ENCODE measurements around the gene PNKP.

PNKP gene

DNA sequence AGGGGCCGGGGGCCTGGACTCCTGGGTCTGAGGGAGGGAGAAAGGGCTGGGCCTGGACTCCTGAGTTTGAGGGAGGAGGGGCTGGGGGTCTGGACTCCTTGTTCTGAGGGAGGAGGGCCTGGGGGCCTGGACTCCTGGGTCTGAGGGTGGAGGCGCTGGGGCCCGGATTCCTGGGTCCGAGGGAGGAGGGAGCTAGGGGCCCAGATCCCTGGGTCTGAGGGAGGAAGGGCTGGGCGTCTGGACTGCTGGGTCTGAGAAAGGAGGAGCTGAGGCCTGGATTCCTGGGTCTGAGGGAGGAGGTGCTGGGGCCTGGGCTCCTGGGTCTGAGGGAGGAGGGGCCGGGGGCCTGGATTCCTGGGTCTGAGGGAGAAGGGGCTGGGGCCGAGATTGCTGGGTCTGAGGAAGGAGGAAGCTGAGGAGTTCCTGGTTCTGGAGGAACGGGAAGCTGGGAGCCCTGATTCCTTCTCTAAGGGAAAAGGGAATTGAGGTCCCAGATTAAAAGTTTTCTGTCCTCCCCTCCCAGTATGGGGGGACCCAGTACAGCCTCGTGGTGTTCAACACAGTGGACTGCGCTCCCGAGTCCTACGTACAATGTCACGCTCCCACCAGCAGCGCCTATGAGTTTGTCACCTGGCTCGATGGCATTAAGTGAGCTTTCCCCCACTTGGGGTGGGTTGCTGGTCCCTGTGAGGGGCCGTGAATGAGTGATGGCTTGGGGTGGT, 48.6 kb downstream of the PNKP start:
- ChIA-PET CTCF (no interaction called here), POLR2A (interaction anchor here (0.8 to 3.2 kb wide), 7 partner anchors 31 to 142 kb away, joined by 3 to 14 read pairs (median 4); partner anchors contain the start of genes AP2A1 and PTOV1)
- no peak for DNase-seq (ENCODE audit: extremely low spot score)
- TF ChIP-seq TARDBP (IDR thresholded peaks at IDR 0.05) (no peak), FOXA1 (IDR thresholded peaks at IDR 0.05) (no peak), ZNF384 (IDR thresholded peaks at IDR 0.05) (no peak), ARNT (IDR thresholded peaks at IDR 0.05) (no peak), BHLHE40 (IDR thresholded peaks at IDR 0.05; ENCODE audit: borderline replicate concordance) (no peak), NFRKB (IDR thresholded peaks at IDR 0.05) (no peak), FOXM1 (IDR thresholded peaks at IDR 0.05; ENCODE audit: borderline replicate concordance) (no peak), L3MBTL2 (conservative IDR thresholded peaks at IDR 0.05) (no peak), CTBP1 (IDR thresholded peaks at IDR 0.05; ENCODE audit: borderline replicate concordance) (no peak), SUZ12 (IDR thresholded peaks at IDR 0.05) (no peak), SP1 (IDR thresholded peaks at IDR 0.05) (no peak), ELF4 (IDR thresholded peaks at IDR 0.05) (no peak), LEF1 (IDR thresholded peaks at IDR 0.05; ENCODE audit: borderline replicate concordance) (no peak), HDGF (IDR thresholded peaks at IDR 0.05; ENCODE audit: borderline replicate concordance) (no peak), FOXK2 (IDR thresholded peaks at IDR 0.05) (no peak)
- TF ChIP-seq, protein P1, sequence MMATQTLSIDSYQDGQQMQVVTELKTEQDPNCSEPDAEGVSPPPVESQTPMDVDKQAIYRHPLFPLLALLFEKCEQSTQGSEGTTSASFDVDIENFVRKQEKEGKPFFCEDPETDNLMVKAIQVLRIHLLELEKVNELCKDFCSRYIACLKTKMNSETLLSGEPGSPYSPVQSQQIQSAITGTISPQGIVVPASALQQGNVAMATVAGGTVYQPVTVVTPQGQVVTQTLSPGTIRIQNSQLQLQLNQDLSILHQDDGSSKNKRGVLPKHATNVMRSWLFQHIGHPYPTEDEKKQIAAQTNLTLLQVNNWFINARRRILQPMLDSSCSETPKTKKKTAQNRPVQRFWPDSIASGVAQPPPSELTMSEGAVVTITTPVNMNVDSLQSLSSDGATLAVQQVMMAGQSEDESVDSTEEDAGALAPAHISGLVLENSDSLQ (IDR thresholded peaks at IDR 0.05): no peak

DNA sequence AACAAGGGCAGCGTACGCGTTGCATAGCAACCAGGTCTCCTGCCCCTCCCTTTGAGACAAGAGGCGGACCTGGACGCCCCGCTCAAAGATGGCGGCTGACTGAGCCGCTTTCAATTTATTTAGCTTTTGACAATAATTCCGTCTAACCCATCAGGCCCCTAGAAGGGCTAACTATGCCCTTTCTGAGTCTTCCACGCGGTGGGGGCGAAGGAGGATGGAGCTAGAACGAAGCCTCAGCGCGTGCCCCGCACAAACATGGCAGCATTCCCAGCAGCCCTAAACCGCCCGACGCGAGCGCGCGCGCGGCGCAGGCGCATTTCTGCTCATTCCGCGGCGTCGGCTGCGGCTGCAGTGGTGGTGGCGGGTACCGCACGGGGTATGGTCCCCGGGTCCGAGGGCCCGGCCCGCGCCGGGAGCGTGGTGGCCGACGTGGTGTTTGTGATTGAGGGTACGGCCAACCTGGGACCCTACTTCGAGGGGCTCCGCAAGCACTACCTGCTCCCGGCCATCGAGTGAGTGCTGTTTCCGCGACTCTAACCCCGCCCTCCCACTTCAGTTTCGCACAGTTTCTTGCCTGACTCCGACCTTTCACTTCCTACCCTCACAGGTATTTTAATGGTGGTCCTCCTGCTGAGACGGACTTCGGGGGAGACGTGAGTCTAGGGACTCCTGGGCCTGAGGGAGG, 49.3 kb downstream of the PNKP start, which contains the start of gene MED25:
MED25 (plus strand) TSS at position 326 of the 685 bp plus-strand sequence; CDS start at position 379, 53 bp downstream.
- peak; percentile 67 for TF ChIP-seq L3MBTL2 (conservative IDR thresholded peaks at IDR 0.05)
- no peak for TF ChIP-seq ARNT (IDR thresholded peaks at IDR 0.05)
- CTCF ChIA-PET: no interaction called here
- peak; percentile 90 for DNase-seq (ENCODE audit: extremely low spot score)
- POLR2A ChIA-PET: interaction anchor here (0.9 to 3.2 kb wide), 5 partner anchors 32 to 100 kb away, joined by 3 to 14 read pairs (median 4); partner anchors contain the start of genes AP2A1 and PTOV1

DNA sequence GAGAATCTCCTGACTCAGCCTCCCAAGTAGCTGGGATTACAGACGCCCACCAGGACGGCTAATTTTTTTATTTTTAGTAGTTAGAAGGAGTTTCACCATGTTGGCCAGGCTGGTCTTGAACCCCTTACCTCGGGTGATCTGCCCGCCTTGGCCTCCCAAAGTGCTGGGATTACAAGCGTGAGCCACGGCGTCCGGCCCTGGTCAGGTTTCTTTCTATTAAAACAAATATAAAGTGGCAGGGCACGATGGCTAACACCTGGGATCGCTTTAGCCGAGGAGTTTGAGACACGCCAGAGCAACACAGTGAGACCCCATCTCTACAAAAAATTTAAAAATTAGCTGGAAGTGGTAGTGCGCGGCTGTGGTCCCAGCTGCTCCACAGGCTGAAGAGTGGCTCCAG, 50.8 kb downstream of the PNKP start:
- TF ChIP-seq CTBP1 (IDR thresholded peaks at IDR 0.05; ENCODE audit: borderline replicate concordance): no peak
- CTCF ChIA-PET: no interaction called here
- POLR2A ChIA-PET: interaction anchor here (0.9 to 1.0 kb wide), 2 partner anchors 34 to 49 kb away, joined by 3 to 4 read pairs; partner anchors contain the start of gene PTOV1
- DNase-seq (ENCODE audit: extremely low spot score): no peak

DNA sequence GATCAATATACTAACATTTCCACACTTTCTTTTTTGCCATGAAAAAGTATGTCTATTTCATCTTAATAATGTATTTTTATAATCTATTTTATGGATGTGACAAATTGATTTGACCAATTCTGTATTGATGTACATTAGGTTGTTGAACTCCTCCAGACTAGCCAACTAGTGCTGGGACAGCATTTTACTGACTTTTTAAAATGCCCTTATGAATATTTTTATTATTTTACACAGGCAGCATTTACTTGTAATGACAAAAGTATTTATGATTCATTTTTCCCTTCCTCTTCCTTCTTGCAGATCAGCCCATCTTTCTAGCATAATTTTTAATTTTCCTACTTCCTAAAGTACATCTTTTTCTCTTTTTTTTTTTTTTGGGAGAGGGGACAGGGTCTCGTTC, 53.4 kb downstream of the PNKP start:
- TF ChIP-seq ZNF384 (IDR thresholded peaks at IDR 0.05) (no peak), FOXM1 (IDR thresholded peaks at IDR 0.05; ENCODE audit: borderline replicate concordance) (no peak), TARDBP (IDR thresholded peaks at IDR 0.05) (no peak), NFRKB (IDR thresholded peaks at IDR 0.05) (no peak), ARNT (IDR thresholded peaks at IDR 0.05) (no peak), L3MBTL2 (conservative IDR thresholded peaks at IDR 0.05) (no peak), SP1 (IDR thresholded peaks at IDR 0.05) (no peak), LEF1 (IDR thresholded peaks at IDR 0.05; ENCODE audit: borderline replicate concordance) (no peak), HDGF (IDR thresholded peaks at IDR 0.05; ENCODE audit: borderline replicate concordance) (no peak), ELF4 (IDR thresholded peaks at IDR 0.05) (no peak), SUZ12 (IDR thresholded peaks at IDR 0.05) (no peak), CTBP1 (IDR thresholded peaks at IDR 0.05; ENCODE audit: borderline replicate concordance) (no peak), BHLHE40 (IDR thresholded peaks at IDR 0.05; ENCODE audit: borderline replicate concordance) (no peak)
- TF ChIP-seq, protein P1 (IDR thresholded peaks at IDR 0.05): no peak
- DNase-seq (ENCODE audit: extremely low spot score): no peak
- CTCF ChIA-PET: no interaction called here
- POLR2A ChIA-PET: interaction anchor here (1.0 to 4.8 kb wide), 4 partner anchors 12 to 65 kb away, joined by 3 to 41 read pairs (median 6); partner anchors contain the start of gene PTOV1

DNA sequence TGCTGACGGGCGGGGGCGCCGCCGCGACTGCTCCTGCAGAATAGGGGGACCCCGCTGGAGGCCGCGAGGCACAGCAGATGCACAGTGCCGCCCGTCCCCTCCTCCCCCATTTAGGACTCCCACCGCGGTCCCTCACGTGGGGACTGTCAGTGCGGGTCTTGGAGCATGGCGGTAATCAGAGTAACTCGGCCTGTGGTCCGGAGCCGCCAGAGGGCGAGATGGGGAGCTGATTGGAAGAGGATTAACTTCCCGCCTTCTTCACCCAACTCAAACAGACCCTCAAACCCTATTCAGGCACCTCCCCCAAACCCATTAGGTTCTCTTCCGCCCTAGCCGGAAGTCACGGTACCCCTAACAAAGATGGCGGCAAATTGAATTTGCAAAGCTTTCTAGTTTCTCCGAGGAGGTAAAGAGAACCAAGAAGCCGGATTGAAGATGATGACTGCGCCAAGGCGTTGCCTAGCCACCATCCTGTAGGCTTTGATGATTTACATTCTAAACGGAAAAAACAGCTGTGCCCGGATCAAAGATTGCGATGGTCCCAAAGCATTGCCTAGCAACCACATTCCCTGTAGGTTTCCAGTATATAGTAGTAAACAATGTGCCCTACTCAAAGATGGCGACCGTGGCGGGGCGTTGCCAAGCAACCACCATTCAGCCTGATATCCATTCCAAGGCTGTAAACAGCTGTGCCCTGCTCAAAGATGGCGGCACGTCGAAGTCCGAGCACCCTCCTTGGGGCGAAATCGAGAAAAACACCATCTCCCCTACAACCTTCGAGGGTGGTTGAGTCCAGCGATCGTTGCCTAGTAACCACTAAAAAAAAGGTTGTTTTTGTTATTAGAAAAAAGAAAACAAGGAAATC, 54.1 kb downstream of the PNKP start, which contains the start of gene FUZ:
FUZ (minus strand) TSS at position 296 of the 865 bp plus-strand sequence; CDS start at position 110, 186 bp downstream.
- ChIA-PET POLR2A (interaction anchor here (0.6 to 4.8 kb wide), 13 partner anchors 8 to 96 kb away, joined by 3 to 41 read pairs (median 4); partner anchors contain the start of genes AKT1S1, AP2A1, PTOV1 and TBC1D17), CTCF (no interaction called here)
- TF ChIP-seq ZNF384 (IDR thresholded peaks at IDR 0.05) (peak; percentile 90), ELF4 (IDR thresholded peaks at IDR 0.05) (peak; percentile 32; the same call in 1 of the 2 replicates), FOXK2 (IDR thresholded peaks at IDR 0.05) (peak; percentile 94; the same call in 1 of the 2 replicates), NFRKB (IDR thresholded peaks at IDR 0.05) (no peak), SUZ12 (IDR thresholded peaks at IDR 0.05) (no peak), L3MBTL2 (conservative IDR thresholded peaks at IDR 0.05) (peak; percentile 75)
- TF ChIP-seq, protein P1 (IDR thresholded peaks at IDR 0.05): peak; percentile 40; the same call in 1 of the 2 replicates
- DNase-seq (ENCODE audit: extremely low spot score): peak; percentile 89

Measured in HEK293T (cell line).